Ascending aorta (tissue), 2 donors: ENCODE data around the gene CXorf66. TPM values are rescaled to one million over a fixed set of nuclear protein-coding genes. Genes with fewer than 3 reads are reported as not detected.
"Not testable (repeated sequence)": the region's sequence is repeated elsewhere in the genome, so short reads cannot be mapped to it uniquely, and the experiment has no call there.

Source experiments
- DNase-seq, 2 donors: peaks; one replicate each; pipeline ENCODE4 v3.0.0-alpha.2; 2019; ENCODE audit warnings: low spot score in 2 of 2
- H3K27ac ChIP-seq, 2 donors: fragments of 200-600 bp; sonication (generic); one replicate each; pipeline ENCODE4 v1.5.1; 2016 to 2017; ENCODE audit warnings: mild to moderate bottlenecking in 1 of 2
- H3K27me3 ChIP-seq: fragments of 200-600 bp; sonication (generic); one replicate; pipeline ENCODE4 v1.5.1; 2017
- H3K36me3 ChIP-seq, 2 donors: fragments of 200-600 bp; sonication (generic); one replicate each; pipeline ENCODE4 v1.5.1; 2016
- H3K4me1 ChIP-seq, 2 donors: fragments of 200-600 bp; sonication (generic); one replicate each; pipeline ENCODE4 v1.5.1; 2016 to 2017; ENCODE audit warnings: mild to moderate bottlenecking in 1 of 2
- H3K4me3 ChIP-seq, 2 donors: fragments of 200-600 bp; sonication (generic); one replicate each; pipeline ENCODE4 v1.5.1; 2016 to 2017; ENCODE audit warnings: mild to moderate bottlenecking in 1 of 2
- H3K9me3 ChIP-seq, 2 donors: fragments of 200-600 bp; sonication (generic); one replicate each; pipeline ENCODE4 v1.5.1; 2016
- CTCF ChIP-seq, 3 experiments: fragments of 200-600 bp in 2 of 3; fragments of 450-650 bp in 1 of 3; sonication (generic) in 2 of 3; IDR thresholded peaks; one replicate each; pipeline ENCODE4 v1.5.1; 2016 to 2019; ENCODE audit warnings: antibody characterized with exemption in 3 of 3, mild to moderate bottlenecking in 1 of 3, moderate library complexity in 1 of 3
- intact Hi-C: fragments of 100-400 bp; cut with DNase I; formaldehyde crosslinking; loops from one replicate; pipeline ENCODE4 v1.15.1; 2023
- total RNA-seq: library from RNA; depleted of rRNA; stranded (reverse); fragments of >200 nt; gene quantifications from one replicate; pipeline ENCODE4 v1.1.0, GENCODE V29; 2016

Gene CXorf66
- total RNA-seq, 1 donor from 2014 or later = not detected

DNA sequence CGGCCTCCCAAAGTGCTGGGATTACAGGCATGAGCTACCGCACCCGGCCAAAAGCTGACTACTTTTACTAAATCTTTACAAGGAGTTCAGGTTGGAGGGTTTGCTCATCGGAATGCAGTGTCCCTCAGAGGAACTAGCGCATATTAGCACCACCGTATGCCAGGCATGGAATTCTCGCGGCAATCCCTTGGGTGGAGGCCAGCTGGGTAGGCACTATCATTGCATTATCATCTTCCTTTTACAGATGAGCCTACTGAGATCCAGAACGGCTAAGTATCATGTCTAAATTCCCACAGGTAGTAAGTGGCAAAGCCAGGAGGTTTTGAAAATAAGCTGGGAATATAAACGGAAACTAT lies 6.1 kb upstream of the CXorf66 start:
- Histone ChIP-seq H3K4me3 (no peak overlapping the region), H3K27ac (no peak overlapping the region), H3K36me3 (no peaks in the 10 kb centered on the region), H3K4me1 (no peaks in the 10 kb centered on the region), H3K27me3 (no peaks in the 10 kb centered on the region), H3K9me3 (no peaks in the 10 kb centered on the region)
- no peak for DNase-seq
- no peak for TF ChIP-seq CTCF (IDR thresholded peaks at IDR 0.05)
- intact Hi-C loops = no loop called here

GRCh38 chrX:139969286-139969685 lies 4.0 kb upstream of the CXorf66 start:
- DNase-seq = no peak
- Histone ChIP-seq H3K9me3 (no peaks in the 10 kb centered on the region), H3K36me3 (no peaks in the 10 kb centered on the region), H3K4me3 (no peak overlapping the region), H3K27me3 (no peaks in the 10 kb centered on the region), H3K27ac (no peak overlapping the region), H3K4me1 (no peaks in the 10 kb centered on the region)
- intact Hi-C loops = no loop called here
- no peak for TF ChIP-seq CTCF (IDR thresholded peaks at IDR 0.05)

GRCh38 chrX:139967750-139968149 lies 2.4 kb upstream of the CXorf66 start:
- H3K9me3 ChIP-seq = no peaks in the 10 kb centered on the region
- no peak overlapping the region for H3K4me3 ChIP-seq
- no peaks in the 10 kb centered on the region for H3K27me3 ChIP-seq
- intact Hi-C loops = no loop called here
- no peaks in the 10 kb centered on the region for H3K4me1 ChIP-seq
- no peak overlapping the region for H3K27ac ChIP-seq
- TF ChIP-seq CTCF (IDR thresholded peaks at IDR 0.05) = no peak
- DNase-seq = no peak
- H3K36me3 ChIP-seq = no peaks in the 10 kb centered on the region

GRCh38 chrX:139967300-139967699 lies 2.0 kb upstream of the CXorf66 start:
- no peaks in the 10 kb centered on the region for H3K9me3 ChIP-seq
- TF ChIP-seq CTCF (IDR thresholded peaks at IDR 0.05) = no peak
- H3K4me1 ChIP-seq = no peaks in the 10 kb centered on the region
- no peaks in the 10 kb centered on the region for H3K27me3 ChIP-seq
- no peak overlapping the region for H3K27ac ChIP-seq
- no peaks in the 10 kb centered on the region for H3K36me3 ChIP-seq
- H3K4me3 ChIP-seq = no peak overlapping the region
- intact Hi-C loops = no loop called here
- DNase-seq = no peak

DNA sequence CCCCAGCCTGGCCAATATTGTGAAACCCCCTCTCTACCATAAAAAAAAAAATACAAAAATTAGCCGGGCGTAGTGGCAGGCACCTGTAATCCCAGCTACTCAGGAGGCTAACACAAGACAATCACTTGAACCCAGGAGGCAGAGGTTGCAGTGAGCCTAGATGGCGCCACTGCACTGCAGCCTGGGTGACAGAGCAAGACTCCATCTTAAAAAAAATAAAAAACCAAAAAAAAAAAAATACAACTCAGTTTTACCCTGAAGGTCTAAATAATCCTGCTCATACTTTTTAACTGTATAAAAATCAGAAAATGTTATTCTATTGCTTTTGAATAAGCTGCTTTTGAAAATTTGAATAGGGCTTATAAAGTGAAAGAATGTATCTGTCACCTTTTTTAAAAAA lies 838 bp upstream of the CXorf66 start:
- H3K27ac ChIP-seq, H3K9me3 ChIP-seq, H3K4me1 ChIP-seq, DNase-seq, H3K4me3 ChIP-seq, H3K27me3 ChIP-seq, H3K36me3 ChIP-seq, intact Hi-C loops: not testable (repeated sequence)

- H3K4me3 ChIP-seq, intact Hi-C loops, H3K36me3 ChIP-seq, H3K9me3 ChIP-seq, H3K4me1 ChIP-seq, DNase-seq, H3K27ac ChIP-seq, H3K27me3 ChIP-seq: not testable (repeated sequence)
These were observed 4.2 kb downstream of the CXorf66 start for GRCh38 chrX:139961091-139961490.

GRCh38 chrX:139949703-139950102 lies 15.6 kb downstream of the CXorf66 start:
- Histone ChIP-seq H3K9me3 (no peaks in the 10 kb centered on the region), H3K27me3 (no peaks in the 10 kb centered on the region), H3K36me3 (no peaks in the 10 kb centered on the region), H3K4me1 (no peaks in the 10 kb centered on the region), H3K27ac (no peak overlapping the region), H3K4me3 (no peak overlapping the region)
- TF ChIP-seq CTCF (IDR thresholded peaks at IDR 0.05) = no peak
- DNase-seq = no peak
- intact Hi-C loops = no loop called here
